HFFc6 (cell line): ENCODE data around the gene TMEM14A. TPM values are rescaled to one million over a fixed set of nuclear protein-coding genes. Genes with fewer than 3 reads are reported as not detected.
"Not testable (repeated sequence)": the region's sequence is repeated elsewhere in the genome, so short reads cannot be mapped to it uniquely, and the experiment has no call there.

Experiments
- DNase-seq: peaks from one replicate; pipeline ENCODE4 v3.0.0-alpha.2; 2018
- H3K27ac Mint-ChIP-seq: 2 replicates; pipeline ENCODE4 v1.8.0; 2020; ENCODE audit warnings: mild to moderate bottlenecking, mixed read lengths
- H3K27me3 Mint-ChIP-seq: 2 replicates; pipeline ENCODE4 v1.8.0; 2021; ENCODE audit warnings: mild to moderate bottlenecking, moderate library complexity, mixed read lengths; ENCODE audit not compliant: insufficient read depth
- H3K36me3 Mint-ChIP-seq: 2 replicates; pipeline ENCODE4 v1.8.0; 2021; ENCODE audit warnings: low read depth, mixed read lengths
- H3K4me1 Mint-ChIP-seq: 2 replicates; pipeline ENCODE4 v1.8.0; 2020; ENCODE audit warnings: low read depth, mixed read lengths
- H3K4me3 Mint-ChIP-seq: 2 replicates; pipeline ENCODE4 v1.8.0; 2020; ENCODE audit warnings: mild to moderate bottlenecking, moderate library complexity, mixed read lengths
- H3K9me3 Mint-ChIP-seq: 2 replicates; pipeline ENCODE4 v1.8.0; 2020; ENCODE audit warnings: mild to moderate bottlenecking, mixed read lengths
- CTCF ChIP-seq: fragments of 200-600 bp; sonication (generic); IDR thresholded peaks from 2 replicates; pipeline ENCODE4 v1.5.0; 2021; ENCODE audit warnings: antibody characterized with exemption, mild to moderate bottlenecking
- total RNA-seq, 6 experiments: library from RNA; stranded (reverse); fragmentation: NEBNext Ultra II Directional; extraction: Animal tissue kit (Norgen Biotek cat#: 25700); gene quantifications; 2 replicates in 1 of 6; 3 replicates in 5 of 6; pipeline ENCODE4 v1.2.3, GENCODE V29; 2021

TMEM14A gene
- total RNA-seq, 6 experiments from 2014 or later: 36.3 to 48.0 (median 45.0) TPM

DNA sequence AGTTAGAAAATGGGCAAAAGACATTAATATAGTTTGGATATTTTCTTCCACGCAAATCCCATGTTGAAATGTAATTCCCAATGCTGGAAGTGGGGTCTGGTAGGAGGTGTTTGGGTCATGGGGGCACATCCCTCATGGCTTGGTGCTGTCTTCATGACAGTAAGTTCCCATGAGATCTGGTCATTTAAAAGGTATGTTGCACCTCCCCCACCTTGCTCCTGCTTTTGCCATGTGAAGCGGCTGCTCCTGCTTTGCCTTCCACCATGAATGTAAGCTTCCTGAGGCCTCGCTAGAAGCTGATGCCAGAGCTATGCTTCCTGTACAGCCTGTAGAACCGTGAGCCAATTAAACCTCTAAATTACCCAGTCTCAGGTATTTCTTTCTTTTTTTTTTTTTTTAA is 16.3 kb upstream of the TMEM14A start:
- DNase-seq: no peak
- Mint-ChIP-seq H3K4me3 (no peak overlapping the region), H3K27ac (no peak overlapping the region), H3K4me1 (peaks cover 40% of the 10 kb centered on the region), H3K27me3 (peaks cover 6% of the 10 kb centered on the region), H3K9me3 (no peaks in the 10 kb centered on the region), H3K36me3 (no peaks in the 10 kb centered on the region)
- no peak for TF ChIP-seq CTCF

DNA sequence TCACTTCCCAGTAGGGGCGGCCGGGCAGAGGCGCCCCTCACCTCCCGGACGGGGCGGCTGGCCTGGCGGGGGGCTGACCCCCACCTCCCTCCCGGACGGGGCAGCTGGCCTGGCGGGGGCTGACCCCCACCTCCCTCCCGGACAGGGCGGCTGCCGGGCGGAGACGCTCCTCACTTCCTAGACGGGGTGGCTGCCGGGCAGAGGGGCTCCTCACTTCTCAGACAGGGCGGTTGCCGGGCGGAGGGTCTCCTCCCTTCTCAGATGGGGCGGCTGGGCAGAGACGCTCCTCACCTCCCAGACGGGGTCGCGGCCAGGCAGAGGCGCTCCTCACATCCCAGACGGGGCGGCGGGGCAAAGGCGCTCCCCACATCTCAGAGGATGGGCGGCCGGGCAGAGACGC is 15.0 kb upstream of the TMEM14A start:
- H3K27me3 Mint-ChIP-seq, H3K36me3 Mint-ChIP-seq, DNase-seq, H3K4me3 Mint-ChIP-seq, H3K9me3 Mint-ChIP-seq, H3K27ac Mint-ChIP-seq: not testable (repeated sequence)
- peaks cover 38% of the 10 kb centered on the region for H3K4me1 Mint-ChIP-seq

DNA sequence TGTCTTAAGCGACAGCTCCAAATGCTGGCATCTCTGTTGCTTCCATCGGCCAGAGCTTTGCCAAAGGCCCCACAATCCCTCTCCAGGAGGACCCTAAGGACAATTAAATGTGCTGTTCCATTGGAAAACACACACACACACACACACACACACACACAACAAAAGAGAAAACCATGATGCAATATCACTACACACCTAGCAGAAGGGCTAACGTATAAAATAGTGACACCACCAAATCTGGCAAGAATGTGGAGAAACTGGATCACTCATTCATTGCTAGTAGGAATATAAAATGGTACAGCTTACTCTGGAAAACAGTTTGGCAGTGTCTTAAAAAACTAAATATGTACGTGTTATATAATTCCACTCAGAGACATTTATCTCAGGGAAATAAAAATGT is 13.0 kb upstream of the TMEM14A start:
- Mint-ChIP-seq H3K27ac (no peak overlapping the region), H3K9me3 (no peaks in the 10 kb centered on the region), H3K4me1 (peaks cover 29% of the 10 kb centered on the region)

DNA sequence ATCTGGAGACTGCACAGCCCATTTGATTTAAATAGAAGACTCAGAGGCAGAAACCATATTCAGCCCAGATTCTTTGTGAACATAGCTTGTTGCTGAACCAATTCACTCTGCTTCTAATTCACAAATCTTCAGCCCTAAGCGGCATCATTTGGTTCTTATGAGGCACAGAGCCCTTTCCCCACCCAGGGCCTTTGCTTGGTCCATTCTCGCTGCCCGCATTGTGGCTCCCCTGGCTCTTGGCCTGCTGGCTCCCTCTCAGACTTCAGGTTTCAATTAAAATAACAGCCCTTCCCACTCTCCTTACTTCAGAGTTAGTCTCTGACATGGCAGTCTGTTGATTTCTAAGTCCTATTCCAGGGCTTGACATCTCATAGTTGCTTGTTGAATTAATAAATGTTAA is 9.4 kb upstream of the TMEM14A start:
- H3K9me3 Mint-ChIP-seq: no peaks in the 10 kb centered on the region
- no peak for TF ChIP-seq CTCF
- no peak overlapping the region; the same call in 1 of the 2 replicates for H3K27ac Mint-ChIP-seq
- peaks cover 3% of the 10 kb centered on the region; the same call in 1 of the 2 replicates for H3K27me3 Mint-ChIP-seq
- peaks cover under 1% of the 10 kb centered on the region; the same call in 1 of the 2 replicates for H3K36me3 Mint-ChIP-seq
- no peak for DNase-seq
- peaks cover 12% of the 10 kb centered on the region for H3K4me1 Mint-ChIP-seq
- H3K4me3 Mint-ChIP-seq: no peak overlapping the region

More for the DNA sequence above, 13.0 kb upstream of the TMEM14A start:
- H3K4me3 Mint-ChIP-seq: no peak overlapping the region
- H3K36me3 Mint-ChIP-seq: no peaks in the 10 kb centered on the region
- TF ChIP-seq CTCF: no peak
- DNase-seq: no peak
- H3K27me3 Mint-ChIP-seq: peaks cover 3% of the 10 kb centered on the region; the same call in 1 of the 2 replicates

DNA sequence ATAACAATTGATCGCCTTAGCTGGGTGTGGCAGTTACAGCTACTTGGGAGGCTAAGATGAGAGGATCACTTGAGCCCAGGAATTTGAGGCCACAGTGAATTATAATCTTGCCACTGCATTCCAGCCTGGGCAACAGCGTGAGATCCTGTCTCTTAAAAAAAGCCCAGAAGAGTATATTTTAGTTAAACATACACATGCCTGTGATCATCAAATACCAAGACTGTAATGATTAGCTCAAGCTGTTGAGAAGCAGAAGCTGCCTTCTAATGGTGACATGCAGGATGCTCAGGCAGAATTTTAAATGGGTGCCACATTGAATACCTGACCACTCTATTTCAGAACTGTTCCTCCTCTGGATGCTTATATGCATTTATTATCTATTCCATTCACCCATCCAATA is 8.9 kb upstream of the TMEM14A start:
- TF ChIP-seq CTCF: no peak
- no peak overlapping the region for H3K4me3 Mint-ChIP-seq
- DNase-seq: no peak
- peaks cover 12% of the 10 kb centered on the region for H3K4me1 Mint-ChIP-seq
- peaks cover 3% of the 10 kb centered on the region; the same call in 1 of the 2 replicates for H3K27me3 Mint-ChIP-seq
- H3K36me3 Mint-ChIP-seq: peaks cover 6% of the 10 kb centered on the region
- H3K27ac Mint-ChIP-seq: no peak overlapping the region
- H3K9me3 Mint-ChIP-seq: no peaks in the 10 kb centered on the region

DNA sequence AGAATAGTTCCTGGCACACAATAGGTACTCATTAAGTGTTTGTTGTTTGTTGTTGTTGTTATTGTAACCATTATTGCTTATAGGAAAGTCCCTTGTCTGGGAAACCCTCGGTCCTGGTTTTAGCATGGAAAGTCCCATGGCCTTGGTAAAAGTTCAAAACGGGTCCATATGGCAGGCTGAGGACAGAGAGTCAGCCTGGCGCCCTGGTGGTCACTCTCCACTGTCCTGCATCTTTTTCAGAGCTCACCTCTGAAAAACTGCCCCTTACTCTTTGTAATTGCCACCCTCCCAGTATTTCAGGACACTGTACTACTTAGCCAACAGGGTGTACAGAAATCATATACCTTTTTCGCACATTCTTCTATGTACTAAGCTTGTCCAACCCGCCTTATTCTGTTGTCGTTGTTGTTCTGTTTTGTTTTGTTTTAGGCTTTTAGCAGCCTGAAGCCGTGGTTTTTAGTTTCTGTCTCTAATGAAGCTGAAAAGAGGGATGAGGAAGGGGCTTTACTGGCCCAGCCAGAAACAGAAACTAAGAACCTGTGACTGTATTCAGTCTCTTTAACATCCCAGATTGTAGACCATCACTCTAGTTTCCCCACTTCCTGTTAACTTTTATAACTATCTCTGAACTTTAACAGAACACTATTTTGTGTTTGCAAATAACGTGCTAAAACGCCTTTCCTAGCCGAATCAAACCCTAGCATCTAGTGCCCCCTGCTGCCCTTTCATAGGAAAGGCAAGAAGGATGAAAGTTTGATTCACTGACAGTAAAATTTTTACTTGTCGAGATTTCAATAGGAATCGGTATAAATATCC is 7.6 kb upstream of the TMEM14A start:
- no peak overlapping the region for H3K4me3 Mint-ChIP-seq
- no peak overlapping the region for H3K27ac Mint-ChIP-seq
- H3K36me3 Mint-ChIP-seq: peaks cover 10% of the 10 kb centered on the region
- TF ChIP-seq CTCF: peak; percentile 93
- peak; percentile 57 for DNase-seq
- peaks cover 12% of the 10 kb centered on the region for H3K4me1 Mint-ChIP-seq
- H3K27me3 Mint-ChIP-seq: 0 out of 2 replicates have a peak, but pooled peaks cover 1% of the 10 kb centered on the region
- no peaks in the 10 kb centered on the region for H3K9me3 Mint-ChIP-seq
